Measurements from ENCODE around the gene COLEC12.

COLEC12 gene

DNA sequence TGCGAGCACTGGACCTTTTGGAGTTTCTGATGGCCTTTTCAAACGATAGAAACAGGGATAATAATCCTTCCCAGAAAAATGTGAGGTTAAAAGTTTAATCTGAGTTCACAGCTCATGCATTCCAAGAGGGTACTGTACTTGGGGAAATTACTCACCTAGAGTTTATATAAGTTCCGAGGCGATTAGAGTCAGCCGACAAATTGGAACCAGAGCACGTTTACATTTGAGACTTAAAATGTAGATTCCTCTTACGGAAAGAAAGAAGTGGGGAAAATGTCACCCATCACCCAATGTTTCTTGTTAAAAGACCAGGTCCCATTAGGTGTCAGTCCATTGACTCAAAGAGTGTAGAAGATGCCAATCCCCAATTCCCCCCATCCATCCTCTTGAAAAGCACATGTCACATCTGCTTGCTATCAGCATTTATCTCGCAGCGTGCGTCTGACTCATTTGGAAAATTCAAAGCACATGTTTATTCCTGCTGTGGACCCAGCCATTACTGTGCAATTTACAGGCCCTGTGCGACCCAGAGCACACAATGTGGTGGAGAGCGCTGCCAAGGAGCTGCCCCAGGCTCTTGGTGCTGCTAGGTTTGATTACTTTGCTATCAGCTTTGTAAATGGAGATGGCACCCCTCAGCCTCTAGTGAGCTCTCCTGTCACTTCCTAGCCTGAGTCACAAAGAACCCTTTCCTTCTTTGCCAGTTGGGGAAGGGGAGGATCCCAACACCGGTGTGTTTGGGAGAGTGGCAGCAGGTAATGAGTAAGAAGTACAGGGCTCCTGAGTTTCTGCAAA is 104.8 kb downstream of the COLEC12 start:
- no peaks in the 10 kb centered on the region for H3K36me3 ChIP-seq (ENCODE audit: low read length)
- H3K9me3 ChIP-seq (ENCODE audit: insufficient read depth, low read length): no peaks in the 10 kb centered on the region
- H3K9me2 ChIP-seq (replicated peaks; ENCODE audit: insufficient read depth, low read length): no peaks in the 10 kb centered on the region
- H3K4me3 ChIP-seq (ENCODE audit: insufficient read depth, low read length, poor library complexity, severe bottlenecking): no peak overlapping the region
- H3K4me2 ChIP-seq (ENCODE audit: low read depth, low read length, poor library complexity, severe bottlenecking): no peak overlapping the region
- H3K27ac ChIP-seq (ENCODE audit: low read depth, low read length): no peak overlapping the region
- TF ChIP-seq EZH2phosphoT487 (conservative IDR thresholded peaks at IDR 0.05; ENCODE audit: low read length): no peak
- TF ChIP-seq, protein P1, sequence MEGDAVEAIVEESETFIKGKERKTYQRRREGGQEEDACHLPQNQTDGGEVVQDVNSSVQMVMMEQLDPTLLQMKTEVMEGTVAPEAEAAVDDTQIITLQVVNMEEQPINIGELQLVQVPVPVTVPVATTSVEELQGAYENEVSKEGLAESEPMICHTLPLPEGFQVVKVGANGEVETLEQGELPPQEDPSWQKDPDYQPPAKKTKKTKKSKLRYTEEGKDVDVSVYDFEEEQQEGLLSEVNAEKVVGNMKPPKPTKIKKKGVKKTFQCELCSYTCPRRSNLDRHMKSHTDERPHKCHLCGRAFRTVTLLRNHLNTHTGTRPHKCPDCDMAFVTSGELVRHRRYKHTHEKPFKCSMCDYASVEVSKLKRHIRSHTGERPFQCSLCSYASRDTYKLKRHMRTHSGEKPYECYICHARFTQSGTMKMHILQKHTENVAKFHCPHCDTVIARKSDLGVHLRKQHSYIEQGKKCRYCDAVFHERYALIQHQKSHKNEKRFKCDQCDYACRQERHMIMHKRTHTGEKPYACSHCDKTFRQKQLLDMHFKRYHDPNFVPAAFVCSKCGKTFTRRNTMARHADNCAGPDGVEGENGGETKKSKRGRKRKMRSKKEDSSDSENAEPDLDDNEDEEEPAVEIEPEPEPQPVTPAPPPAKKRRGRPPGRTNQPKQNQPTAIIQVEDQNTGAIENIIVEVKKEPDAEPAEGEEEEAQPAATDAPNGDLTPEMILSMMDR (IDR thresholded peaks at IDR 0.05; ENCODE audit: insufficient read depth, low read length, poor library complexity, severe bottlenecking): no peak
- no peak overlapping the region for H3K9ac ChIP-seq (ENCODE audit: low read length)
- H2AFZ ChIP-seq (ENCODE audit: low read depth, low read length, severe bottlenecking): no peak overlapping the region
- H3K27me3 ChIP-seq (ENCODE audit: low read length): no peaks in the 10 kb centered on the region
- H4K20me1 ChIP-seq (ENCODE audit: low read depth, low read length): no peaks in the 10 kb centered on the region
- H3K79me2 ChIP-seq (ENCODE audit: insufficient read depth, low read length): no peaks in the 10 kb centered on the region
- no peaks in the 10 kb centered on the region for H3F3A ChIP-seq (ENCODE audit: insufficient read depth)

DNA sequence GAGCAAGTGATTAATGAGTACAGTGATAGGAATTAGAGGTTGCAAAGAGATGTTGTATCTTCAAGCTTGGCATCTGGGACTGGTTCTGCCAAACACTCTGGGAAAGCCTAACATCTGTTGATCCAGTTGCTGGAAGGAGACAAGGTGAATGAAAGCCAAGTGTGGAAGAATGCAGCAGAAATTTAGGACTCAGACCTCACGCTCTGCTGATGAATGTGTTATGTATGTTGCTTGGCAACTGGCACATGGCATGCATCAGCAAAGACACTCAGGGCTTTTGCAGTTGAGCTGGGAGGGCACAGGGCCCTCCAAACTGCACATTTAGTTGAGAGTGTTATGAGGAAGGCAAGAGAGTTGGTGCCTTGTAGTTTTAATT is 105.5 kb downstream of the COLEC12 start:
- TF ChIP-seq, protein P1 (IDR thresholded peaks at IDR 0.05; ENCODE audit: insufficient read depth, low read length, poor library complexity, severe bottlenecking): no peak
- no peaks in the 10 kb centered on the region for H3K27me3 ChIP-seq (ENCODE audit: low read length)
- H3K9ac ChIP-seq (ENCODE audit: low read length): no peak overlapping the region
- no peaks in the 10 kb centered on the region for H3F3A ChIP-seq (ENCODE audit: insufficient read depth)
- H3K4me2 ChIP-seq (ENCODE audit: low read depth, low read length, poor library complexity, severe bottlenecking): no peak overlapping the region
- no peaks in the 10 kb centered on the region for H3K9me2 ChIP-seq (replicated peaks; ENCODE audit: insufficient read depth, low read length)
- H3K9me3 ChIP-seq (ENCODE audit: insufficient read depth, low read length): no peaks in the 10 kb centered on the region
- H2AFZ ChIP-seq (ENCODE audit: low read depth, low read length, severe bottlenecking): no peak overlapping the region
- no peaks in the 10 kb centered on the region for H4K20me1 ChIP-seq (ENCODE audit: low read depth, low read length)
- no peak overlapping the region for H3K27ac ChIP-seq (ENCODE audit: low read depth, low read length)
- no peak overlapping the region for H3K4me3 ChIP-seq (ENCODE audit: insufficient read depth, low read length, poor library complexity, severe bottlenecking)
- H3K79me2 ChIP-seq (ENCODE audit: insufficient read depth, low read length): no peaks in the 10 kb centered on the region
- no peaks in the 10 kb centered on the region for H3K36me3 ChIP-seq (ENCODE audit: low read length)

DNA sequence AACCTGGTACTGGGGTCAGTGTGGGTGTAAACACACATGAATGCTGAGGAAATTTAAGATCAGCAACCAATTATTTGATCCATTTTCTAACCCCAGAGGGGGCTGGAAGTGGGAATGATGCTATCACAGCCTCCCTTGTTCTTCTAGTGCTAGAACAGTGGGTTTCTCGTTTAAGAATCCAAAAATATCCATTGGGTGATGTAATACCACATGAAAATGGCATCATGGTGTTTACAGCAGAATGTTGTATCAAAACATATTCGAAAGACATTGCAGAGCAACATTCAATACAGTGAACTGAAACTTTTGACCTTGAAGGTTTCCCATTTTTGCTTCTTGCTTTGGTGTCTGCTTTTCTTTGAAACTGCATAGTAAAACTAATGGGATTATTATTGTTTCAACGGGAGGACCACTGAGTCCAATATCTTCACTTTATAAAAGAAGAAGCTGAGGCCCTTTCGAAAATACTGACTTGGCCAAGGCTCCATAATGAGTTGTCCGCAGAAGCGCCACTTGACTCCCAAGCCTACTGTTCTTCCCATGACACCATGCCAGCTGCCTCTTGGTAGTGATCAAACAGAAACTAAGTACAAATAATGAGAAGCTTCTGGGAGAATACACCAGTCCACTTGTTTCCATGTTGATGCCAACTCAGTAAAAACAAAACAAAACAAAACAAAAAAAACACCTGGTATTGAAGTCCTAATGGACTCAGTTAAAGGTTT is 106.1 kb downstream of the COLEC12 start:
- no peaks in the 10 kb centered on the region for H3K27me3 ChIP-seq (ENCODE audit: low read length)
- H3F3A ChIP-seq (ENCODE audit: insufficient read depth): no peaks in the 10 kb centered on the region
- no peak overlapping the region for H3K9ac ChIP-seq (ENCODE audit: low read length)
- H2AFZ ChIP-seq (ENCODE audit: low read depth, low read length, severe bottlenecking): no peak overlapping the region
- no peaks in the 10 kb centered on the region for H3K9me2 ChIP-seq (replicated peaks; ENCODE audit: insufficient read depth, low read length)
- H3K9me3 ChIP-seq (ENCODE audit: insufficient read depth, low read length): no peaks in the 10 kb centered on the region
- no peaks in the 10 kb centered on the region for H3K36me3 ChIP-seq (ENCODE audit: low read length)
- H3K79me2 ChIP-seq (ENCODE audit: insufficient read depth, low read length): no peaks in the 10 kb centered on the region
- no peak overlapping the region for H3K4me3 ChIP-seq (ENCODE audit: insufficient read depth, low read length, poor library complexity, severe bottlenecking)
- no peaks in the 10 kb centered on the region for H4K20me1 ChIP-seq (ENCODE audit: low read depth, low read length)
- TF ChIP-seq EZH2phosphoT487 (conservative IDR thresholded peaks at IDR 0.05; ENCODE audit: low read length): no peak
- TF ChIP-seq, protein P1 (IDR thresholded peaks at IDR 0.05; ENCODE audit: insufficient read depth, low read length, poor library complexity, severe bottlenecking): no peak
- H3K4me2 ChIP-seq (ENCODE audit: low read depth, low read length, poor library complexity, severe bottlenecking): no peak overlapping the region
- H3K27ac ChIP-seq (ENCODE audit: low read depth, low read length): no peak overlapping the region
